ENCODE results near the gene SCN7A.

GRCh38 chr2:166491461-166491860 lies 2.6 kb downstream of the SCN7A start:
- TF ChIP-seq, protein P1, sequence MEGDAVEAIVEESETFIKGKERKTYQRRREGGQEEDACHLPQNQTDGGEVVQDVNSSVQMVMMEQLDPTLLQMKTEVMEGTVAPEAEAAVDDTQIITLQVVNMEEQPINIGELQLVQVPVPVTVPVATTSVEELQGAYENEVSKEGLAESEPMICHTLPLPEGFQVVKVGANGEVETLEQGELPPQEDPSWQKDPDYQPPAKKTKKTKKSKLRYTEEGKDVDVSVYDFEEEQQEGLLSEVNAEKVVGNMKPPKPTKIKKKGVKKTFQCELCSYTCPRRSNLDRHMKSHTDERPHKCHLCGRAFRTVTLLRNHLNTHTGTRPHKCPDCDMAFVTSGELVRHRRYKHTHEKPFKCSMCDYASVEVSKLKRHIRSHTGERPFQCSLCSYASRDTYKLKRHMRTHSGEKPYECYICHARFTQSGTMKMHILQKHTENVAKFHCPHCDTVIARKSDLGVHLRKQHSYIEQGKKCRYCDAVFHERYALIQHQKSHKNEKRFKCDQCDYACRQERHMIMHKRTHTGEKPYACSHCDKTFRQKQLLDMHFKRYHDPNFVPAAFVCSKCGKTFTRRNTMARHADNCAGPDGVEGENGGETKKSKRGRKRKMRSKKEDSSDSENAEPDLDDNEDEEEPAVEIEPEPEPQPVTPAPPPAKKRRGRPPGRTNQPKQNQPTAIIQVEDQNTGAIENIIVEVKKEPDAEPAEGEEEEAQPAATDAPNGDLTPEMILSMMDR (IDR thresholded peaks at IDR 0.05; ENCODE audit: insufficient read depth, low read length, poor library complexity, severe bottlenecking) = no peak
- no peak for TF ChIP-seq EZH2phosphoT487 (conservative IDR thresholded peaks at IDR 0.05; ENCODE audit: low read length)
